Hepatocyte (in vitro differentiated cells): ENCODE data around the gene ANKRD1. TPM values are rescaled to one million over a fixed set of nuclear protein-coding genes. Genes with fewer than 3 reads are reported as not detected.

ENCODE experiments used
- DNase-seq: peaks from one replicate; pipeline ENCODE4 v3.0.0-alpha.2; 2016; ENCODE audit warnings: low spot score
- H2AFZ ChIP-seq: fragments of 200-600 bp; sonication (generic); 2 replicates; pipeline ENCODE4 v1.6.0; 2016; ENCODE audit warnings: antibody characterized with exemption, mild to moderate bottlenecking
- H3K27ac ChIP-seq: fragments of 200-600 bp; sonication (generic); 2 replicates; pipeline ENCODE4 v1.5.1; 2016; ENCODE audit warnings: mild to moderate bottlenecking
- H3K27me3 ChIP-seq: fragments of 200-600 bp; sonication (generic); 2 replicates; pipeline ENCODE4 v1.6.1; 2016
- H3K36me3 ChIP-seq: fragments of 200-600 bp; sonication (generic); replicated peaks from 2 replicates; pipeline ENCODE4 v1.5.1; 2016; ENCODE audit warnings: low read depth; ENCODE audit not compliant: insufficient read depth
- H3K4me1 ChIP-seq: fragments of 200-600 bp; sonication (generic); 2 replicates; pipeline ENCODE4 v1.5.1; 2016; ENCODE audit warnings: mild to moderate bottlenecking, moderate library complexity; ENCODE audit not compliant: insufficient read depth
- H3K4me2 ChIP-seq: fragments of 200-600 bp; sonication (generic); 2 replicates; pipeline ENCODE4 v1.6.0; 2016
- H3K4me3 ChIP-seq: fragments of 200-600 bp; sonication (generic); 2 replicates; pipeline ENCODE4 v1.5.1; 2016; ENCODE audit warnings: mild to moderate bottlenecking
- H3K79me2 ChIP-seq: fragments of 200-600 bp; sonication (generic); 2 replicates; pipeline ENCODE4 v1.6.0; 2017; ENCODE audit warnings: mild to moderate bottlenecking
- H3K9me2 ChIP-seq: fragments of 200-600 bp; sonication (generic); replicated peaks from 2 replicates; pipeline ENCODE4 v1.6.0; 2017; ENCODE audit warnings: mild to moderate bottlenecking; ENCODE audit not compliant: insufficient read depth
- H3K9me3 ChIP-seq: fragments of 200-600 bp; sonication (generic); 2 replicates; pipeline ENCODE4 v1.5.1; 2016; ENCODE audit warnings: low read depth, mild to moderate bottlenecking
- H4K20me1 ChIP-seq: fragments of 200-600 bp; sonication (generic); 2 replicates; pipeline ENCODE4 v1.6.0; 2016; ENCODE audit warnings: mild to moderate bottlenecking; ENCODE audit not compliant: insufficient read depth, poor library complexity, severe bottlenecking
- EZH2 ChIP-seq: fragments of 200-600 bp; sonication (generic); IDR thresholded peaks from 2 replicates; pipeline ENCODE4 v1.6.1; 2016; ENCODE audit warnings: antibody characterized with exemption, mild to moderate bottlenecking, borderline replicate concordance
- EZH2phosphoT487 ChIP-seq: fragments of 200-600 bp; sonication (generic); IDR thresholded peaks from one replicate; pipeline ENCODE4 v1.6.1; 2018; ENCODE audit warnings: antibody characterized with exemption, mild to moderate bottlenecking, low read depth, moderate library complexity; ENCODE audit not compliant: unreplicated experiment, severe bottlenecking
- WGBS: methylation state at CpG from one replicate; pipeline ENCODE4 v1.1.6; 2016; ENCODE audit warnings: low lambda C conversion rate; ENCODE audit errors: missing lambda C conversion rate; 5-methylcytosine and 5-hydroxymethylcytosine counted together
- polyA plus RNA-seq: library from polyadenylated mRNA; unstranded; fragments of >200 nt; fragmentation: Nextera tagmentation; extraction: Ambion mirVana; gene quantifications from 2 replicates; pipeline ENCODE4 v1.2.1, GENCODE V29; 2016
- total RNA-seq: library from RNA; depleted of rRNA; stranded (reverse); fragments of >200 nt; gene quantifications from 2 replicates; pipeline ENCODE4 v1.2.3, GENCODE V29; 2014
- TF ChIP-seq, protein P1 (sequence below): fragments of 200-600 bp; sonication (generic); IDR thresholded peaks from 2 replicates; pipeline ENCODE4 v1.5.1; 2016; ENCODE audit warnings: antibody characterized with exemption, mild to moderate bottlenecking; ENCODE audit not compliant: poor library complexity

Gene ANKRD1
- total and polyA plus RNA-seq, 2 experiments from 2014 or later = 43.4 to 105 TPM

DNA sequence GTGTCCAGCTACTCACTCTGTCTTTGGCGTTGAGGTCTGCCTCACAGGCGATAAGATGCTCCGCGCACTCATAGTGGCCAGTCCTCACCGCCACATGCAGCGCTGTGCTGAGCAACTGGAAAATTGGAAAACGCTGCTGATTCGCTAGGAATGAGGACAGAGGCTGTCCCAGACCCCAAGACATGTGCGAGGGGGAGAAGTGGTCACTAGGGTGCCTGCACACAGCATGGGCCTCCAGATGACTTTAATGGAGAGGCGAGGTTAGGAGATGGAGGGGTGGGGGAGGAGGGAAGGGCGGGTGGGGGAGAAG lies 5.2 kb downstream of the ANKRD1 start:
- Histone ChIP-seq H3K4me3 (no peak overlapping the region), H3K27me3 (no peaks in the 10 kb centered on the region), H3K4me2 (no peak overlapping the region), H3K9me2 (no peaks in the 10 kb centered on the region), H2AFZ (no peak overlapping the region), H3K27ac (no peak overlapping the region), H3K36me3 (no peaks in the 10 kb centered on the region), H4K20me1 (no peaks in the 10 kb centered on the region), H3K4me1 (no peaks in the 10 kb centered on the region), H3K9me3 (no peaks in the 10 kb centered on the region), H3K79me2 (no peaks in the 10 kb centered on the region)
- no peak for DNase-seq
- 92% methylated on average over 10 of the region's 11 CpGs for WGBS
- TF ChIP-seq EZH2 = no peak
- TF ChIP-seq EZH2phosphoT487 = no peak
- TF ChIP-seq, protein P1, sequence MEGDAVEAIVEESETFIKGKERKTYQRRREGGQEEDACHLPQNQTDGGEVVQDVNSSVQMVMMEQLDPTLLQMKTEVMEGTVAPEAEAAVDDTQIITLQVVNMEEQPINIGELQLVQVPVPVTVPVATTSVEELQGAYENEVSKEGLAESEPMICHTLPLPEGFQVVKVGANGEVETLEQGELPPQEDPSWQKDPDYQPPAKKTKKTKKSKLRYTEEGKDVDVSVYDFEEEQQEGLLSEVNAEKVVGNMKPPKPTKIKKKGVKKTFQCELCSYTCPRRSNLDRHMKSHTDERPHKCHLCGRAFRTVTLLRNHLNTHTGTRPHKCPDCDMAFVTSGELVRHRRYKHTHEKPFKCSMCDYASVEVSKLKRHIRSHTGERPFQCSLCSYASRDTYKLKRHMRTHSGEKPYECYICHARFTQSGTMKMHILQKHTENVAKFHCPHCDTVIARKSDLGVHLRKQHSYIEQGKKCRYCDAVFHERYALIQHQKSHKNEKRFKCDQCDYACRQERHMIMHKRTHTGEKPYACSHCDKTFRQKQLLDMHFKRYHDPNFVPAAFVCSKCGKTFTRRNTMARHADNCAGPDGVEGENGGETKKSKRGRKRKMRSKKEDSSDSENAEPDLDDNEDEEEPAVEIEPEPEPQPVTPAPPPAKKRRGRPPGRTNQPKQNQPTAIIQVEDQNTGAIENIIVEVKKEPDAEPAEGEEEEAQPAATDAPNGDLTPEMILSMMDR = no peak

DNA sequence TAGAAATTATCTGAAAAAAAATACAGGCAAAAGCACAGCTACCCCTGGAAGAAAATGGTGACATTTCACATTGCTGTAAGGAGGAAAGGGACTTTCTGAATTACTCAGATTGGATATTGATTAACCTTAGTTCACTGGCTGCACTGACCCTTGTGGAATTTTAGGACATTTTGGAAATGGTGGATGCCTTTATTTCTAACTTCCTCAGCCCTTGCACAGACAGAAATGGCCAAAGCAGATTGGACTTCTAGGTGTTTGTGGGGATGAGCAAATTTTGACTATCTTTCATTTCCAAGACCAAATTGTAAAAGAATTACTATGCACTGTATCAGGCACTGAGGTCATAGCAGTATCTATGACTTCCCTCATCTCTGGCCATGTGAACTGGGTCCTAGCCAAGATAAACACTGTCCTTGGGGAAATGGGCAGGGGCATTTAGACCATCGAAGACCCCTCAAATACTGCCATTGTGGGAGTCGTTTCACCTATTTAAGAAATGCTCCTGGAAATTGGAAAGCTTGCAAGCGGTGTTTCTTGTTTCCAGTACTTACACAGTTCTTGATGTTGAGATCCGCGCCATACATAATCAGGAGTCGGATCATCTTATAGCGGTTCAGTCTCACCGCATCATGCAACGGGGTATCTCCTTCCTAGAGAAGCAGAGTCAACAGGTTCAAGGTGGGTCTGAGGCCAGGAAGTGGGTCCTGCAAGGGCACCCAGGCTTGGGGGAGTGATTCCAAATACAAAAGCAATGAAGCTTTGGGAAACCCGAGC lies 5.7 kb downstream of the ANKRD1 start:
- DNase-seq = no peak
- H3K9me2 ChIP-seq = no peaks in the 10 kb centered on the region
- TF ChIP-seq EZH2 (no peak), EZH2phosphoT487 (no peak)
- TF ChIP-seq, protein P1 = no peak
- H3K4me2 ChIP-seq = no peak overlapping the region
- H4K20me1 ChIP-seq = no peaks in the 10 kb centered on the region
- no peak overlapping the region for H2AFZ ChIP-seq
- no peaks in the 10 kb centered on the region for H3K9me3 ChIP-seq
- no peaks in the 10 kb centered on the region for H3K79me2 ChIP-seq
- WGBS = 96% methylated on average over 10 of the region's 10 CpGs
- H3K27ac ChIP-seq = no peak overlapping the region
- no peaks in the 10 kb centered on the region for H3K4me1 ChIP-seq
- no peak overlapping the region for H3K4me3 ChIP-seq
- H3K27me3 ChIP-seq = no peaks in the 10 kb centered on the region
- H3K36me3 ChIP-seq = no peaks in the 10 kb centered on the region

DNA sequence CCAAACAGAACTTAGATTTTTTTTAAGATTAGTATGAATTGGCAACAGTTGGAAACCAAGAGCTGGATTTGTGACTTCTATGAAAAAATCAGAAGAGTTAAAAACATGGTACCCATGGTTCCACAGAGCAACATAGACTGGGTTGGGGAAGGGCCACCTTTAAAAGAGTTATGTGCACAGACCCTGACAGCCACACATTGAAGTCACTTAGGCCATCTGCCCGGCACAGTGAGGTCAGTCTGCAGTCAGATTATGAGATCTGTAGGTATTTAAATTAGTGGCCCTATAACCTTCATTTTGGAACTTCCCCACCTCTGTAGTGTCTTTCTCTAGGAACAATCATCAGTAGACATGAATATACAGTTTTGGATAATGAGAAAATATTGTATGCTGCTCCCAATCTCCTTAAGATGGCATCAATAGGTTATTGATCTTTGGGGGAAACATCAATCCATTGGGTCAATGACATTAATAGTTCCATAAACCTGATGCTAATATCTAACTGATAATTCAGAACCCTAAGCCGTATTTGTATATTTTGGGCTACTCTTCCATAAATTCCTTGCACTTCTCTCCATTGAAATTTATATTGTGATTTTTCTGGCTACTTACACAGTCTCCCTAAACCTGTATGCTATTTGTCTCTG lies 7.0 kb downstream of the ANKRD1 start:
- Histone ChIP-seq H3K4me2 (no peak overlapping the region), H3K9me3 (no peaks in the 10 kb centered on the region), H3K27ac (no peak overlapping the region), H2AFZ (no peak overlapping the region), H3K4me1 (no peaks in the 10 kb centered on the region), H3K27me3 (no peaks in the 10 kb centered on the region), H3K36me3 (no peaks in the 10 kb centered on the region), H3K79me2 (no peaks in the 10 kb centered on the region), H3K4me3 (no peak overlapping the region), H4K20me1 (no peaks in the 10 kb centered on the region), H3K9me2 (no peaks in the 10 kb centered on the region)
- TF ChIP-seq EZH2 (no peak), EZH2phosphoT487 (no peak)
- TF ChIP-seq, protein P1 = no peak
- WGBS = 88% methylated on average over 2 of the region's 2 CpGs
- DNase-seq = no peak
